IPS DF 6.9 (cell line): ENCODE measurements around the gene CAPN9.

Experiments
- DNase-seq: peaks from one replicate; pipeline ENCODE4 v3.0.0-alpha.2; 2013; ENCODE audit warnings: low read depth, low spot score
- H3K27ac ChIP-seq: one replicate; pipeline ENCODE4 v1.5.1; 2013; ENCODE audit warnings: low read length, control low read depth
- H3K27me3 ChIP-seq: 2 replicates; pipeline ENCODE4 v1.6.1; 2013; ENCODE audit warnings: mild to moderate bottlenecking, low read length; ENCODE audit not compliant: control insufficient read depth, insufficient read depth
- H3K36me3 ChIP-seq: 2 replicates; pipeline ENCODE4 v1.6.1; 2013; ENCODE audit warnings: low read length; ENCODE audit not compliant: control insufficient read depth, insufficient read depth
- H3K4me1 ChIP-seq: 2 replicates; pipeline ENCODE4 v1.6.1; 2013; ENCODE audit warnings: low read length; ENCODE audit not compliant: control insufficient read depth, insufficient read depth
- H3K4me3 ChIP-seq: 2 replicates; pipeline ENCODE4 v1.5.1; 2013; ENCODE audit warnings: mild to moderate bottlenecking, low read length
- H3K9me3 ChIP-seq: 2 replicates; pipeline ENCODE4 v1.6.1; 2013; ENCODE audit warnings: low read length, inconsistent platforms; ENCODE audit not compliant: control insufficient read depth, insufficient read depth
- WGBS: extraction: QIAGEN DNeasy Blood & Tissue Kit; methylation state at CpG from one replicate; pipeline ENCODE4 v1.1.7; 2013; ENCODE audit warnings: mixed read lengths, missing lambda C conversion rate; ENCODE audit not compliant: insufficient read length, insufficient coverage; 5-methylcytosine and 5-hydroxymethylcytosine counted together

The CAPN9 gene

DNA sequence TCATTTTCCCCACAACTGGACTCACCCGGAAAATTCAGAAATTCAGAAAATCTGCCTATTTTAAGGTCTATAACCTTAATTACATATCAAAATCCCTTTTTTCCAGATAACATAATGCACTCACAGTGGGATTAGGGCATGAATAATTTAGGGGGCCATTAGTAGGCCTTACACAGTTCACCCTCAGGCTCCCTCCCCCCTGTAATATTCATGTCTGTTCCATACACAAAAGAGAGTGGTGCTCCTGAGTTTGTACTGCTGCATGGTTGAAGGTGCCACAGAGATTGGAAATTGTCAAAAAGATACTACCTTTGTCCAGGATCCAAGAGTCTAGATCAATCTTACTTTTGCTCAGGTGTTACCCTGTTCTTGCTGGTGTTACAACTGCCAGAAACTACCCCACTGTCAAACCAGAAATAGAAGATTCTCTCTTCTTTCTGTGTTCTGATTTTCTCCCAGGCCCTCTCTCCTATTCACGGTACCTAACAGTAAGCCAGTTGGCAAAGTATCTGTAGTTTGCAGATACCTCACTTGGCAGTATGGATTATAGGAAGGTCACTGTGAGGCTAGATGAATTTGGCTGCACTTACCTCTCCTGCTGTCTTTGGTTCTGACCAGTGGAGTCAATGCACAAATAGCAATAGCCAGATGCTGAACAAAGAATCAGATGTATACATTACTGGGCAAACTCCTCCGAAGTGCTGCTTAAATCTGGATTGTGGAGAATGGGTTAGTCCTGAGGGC lies 67.9 kb downstream of the CAPN9 start:
- no peak for DNase-seq
- no peaks in the 10 kb centered on the region for H3K4me1 ChIP-seq
- no peaks in the 10 kb centered on the region for H3K27me3 ChIP-seq
- WGBS = no CpG with 5 or more reads among the region's 3 CpGs
- H3K36me3 ChIP-seq = no peaks in the 10 kb centered on the region
- no peak overlapping the region for H3K27ac ChIP-seq
- H3K9me3 ChIP-seq = no peaks in the 10 kb centered on the region
- no peak overlapping the region for H3K4me3 ChIP-seq

DNA sequence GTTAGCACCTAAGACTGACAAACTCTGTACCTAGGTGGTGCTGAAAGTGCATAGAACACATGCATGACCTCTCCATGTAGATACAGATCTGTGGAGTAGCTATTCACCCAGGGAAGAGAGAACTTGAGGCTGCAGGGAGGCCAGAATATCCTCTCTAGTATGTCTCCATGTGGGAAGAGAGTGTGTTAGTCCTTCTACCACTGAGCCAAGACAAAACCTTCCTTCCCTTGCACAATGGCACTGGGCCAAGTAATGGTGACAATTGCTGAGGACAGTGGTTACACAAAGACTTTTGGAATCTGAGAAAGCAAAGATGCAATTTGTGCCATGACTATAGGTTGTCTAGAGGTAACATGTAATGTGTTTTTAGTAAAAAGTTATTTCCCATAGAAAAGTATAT lies 68.8 kb downstream of the CAPN9 start:
- H3K4me3 ChIP-seq = no peak overlapping the region
- no peaks in the 10 kb centered on the region for H3K27me3 ChIP-seq
- no peaks in the 10 kb centered on the region for H3K36me3 ChIP-seq
- no peaks in the 10 kb centered on the region for H3K4me1 ChIP-seq
- H3K27ac ChIP-seq = no peak overlapping the region
- no peak for DNase-seq
- H3K9me3 ChIP-seq = no peaks in the 10 kb centered on the region

DNA sequence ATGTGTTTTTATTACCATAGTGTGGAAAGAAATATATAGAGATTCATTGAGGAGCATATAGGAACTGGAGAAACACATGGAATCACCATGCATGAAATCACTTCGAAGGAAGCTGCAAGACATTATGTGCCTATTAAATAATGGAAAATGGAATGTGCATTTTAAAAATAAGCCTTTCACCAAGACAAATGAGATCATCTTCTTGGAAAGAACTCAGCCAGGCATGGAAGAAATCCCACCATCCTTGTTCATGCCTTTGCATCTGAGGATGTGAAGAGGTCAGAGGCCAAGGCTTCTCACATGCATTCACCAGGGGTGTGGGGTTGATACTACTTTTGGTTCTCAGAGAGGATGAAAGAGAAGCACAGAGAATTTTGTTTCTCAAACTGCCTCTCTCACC lies 71.2 kb downstream of the CAPN9 start:
- WGBS = no CpG with 5 or more reads among the region's 1 CpG
- Histone ChIP-seq H3K27me3 (no peaks in the 10 kb centered on the region), H3K4me3 (no peak overlapping the region; the same call in 1 of the 2 replicates), H3K9me3 (no peaks in the 10 kb centered on the region), H3K36me3 (no peaks in the 10 kb centered on the region), H3K4me1 (no peaks in the 10 kb centered on the region), H3K27ac (no peak overlapping the region)
- no peak for DNase-seq

DNA sequence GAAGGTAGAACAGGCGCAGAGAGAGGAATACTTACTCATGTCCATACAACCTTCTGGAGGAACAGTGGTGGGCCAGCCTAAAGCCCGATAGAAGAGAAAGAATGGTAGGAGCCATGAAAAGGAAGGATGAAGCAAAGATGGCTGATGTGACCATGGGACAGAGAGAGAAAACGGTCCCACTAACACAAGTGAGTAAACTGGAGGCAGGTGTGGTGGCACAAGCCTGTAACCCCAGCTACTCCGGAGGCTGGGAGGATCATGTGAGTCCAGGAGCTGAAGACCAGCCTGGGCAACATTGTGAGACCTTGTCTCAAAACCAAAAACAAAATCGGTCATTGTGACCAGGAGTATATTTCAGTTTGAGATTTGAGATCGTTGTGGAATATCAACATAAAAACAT lies 71.7 kb downstream of the CAPN9 start:
- H3K27ac ChIP-seq = no peak overlapping the region
- H3K4me1 ChIP-seq = no peaks in the 10 kb centered on the region
- no peak for DNase-seq
- H3K27me3 ChIP-seq = no peaks in the 10 kb centered on the region
- WGBS = no CpG with 5 or more reads among the region's 6 CpGs
- H3K36me3 ChIP-seq = no peaks in the 10 kb centered on the region
- H3K4me3 ChIP-seq = no peak overlapping the region
- H3K9me3 ChIP-seq = no peaks in the 10 kb centered on the region

DNA sequence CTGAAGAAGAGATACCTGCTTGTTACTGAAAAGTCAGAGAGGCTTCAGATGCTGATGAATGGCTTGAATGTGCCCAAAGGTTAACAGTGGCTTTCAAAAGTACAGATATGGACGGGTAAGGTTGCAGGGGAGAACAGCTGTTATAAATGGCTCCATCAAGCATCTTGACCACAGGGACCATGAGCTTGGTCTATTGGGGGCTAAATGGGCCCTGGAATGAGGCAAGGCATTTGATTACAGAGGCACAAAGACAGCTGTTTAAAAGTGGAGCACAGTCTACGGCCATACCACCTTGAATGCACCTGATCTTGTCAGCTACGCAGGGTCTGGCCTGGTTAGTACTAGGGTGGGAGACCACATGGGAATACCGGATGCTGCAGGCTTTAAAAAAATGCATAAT lies 72.8 kb downstream of the CAPN9 start:
- Histone ChIP-seq H3K27me3 (no peaks in the 10 kb centered on the region), H3K36me3 (no peaks in the 10 kb centered on the region), H3K9me3 (no peaks in the 10 kb centered on the region), H3K4me1 (no peaks in the 10 kb centered on the region), H3K27ac (no peak overlapping the region), H3K4me3 (no peak overlapping the region)
- no CpG with 5 or more reads among the region's 4 CpGs for WGBS
- no peak for DNase-seq

DNA sequence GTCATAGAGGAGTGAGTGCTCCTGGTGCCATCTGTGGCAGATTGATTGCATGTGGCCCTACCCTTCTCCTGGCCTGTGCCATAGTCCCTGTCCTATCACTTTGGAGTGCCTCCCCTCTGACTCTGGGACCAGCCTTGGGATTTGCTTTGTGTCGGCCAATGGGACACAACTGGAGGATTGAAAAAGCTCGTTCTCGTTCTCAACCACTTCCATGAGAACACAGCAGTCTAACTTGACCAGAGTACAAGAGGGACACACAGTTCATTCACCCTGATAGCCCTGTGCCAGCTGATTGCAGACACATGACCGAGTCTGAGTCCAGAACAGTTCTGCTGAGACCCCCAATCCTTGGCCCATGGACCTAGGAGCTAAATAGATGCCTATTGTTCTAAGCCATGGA lies 73.4 kb downstream of the CAPN9 start:
- no peaks in the 10 kb centered on the region for H3K27me3 ChIP-seq
- H3K4me3 ChIP-seq = no peak overlapping the region
- H3K4me1 ChIP-seq = no peaks in the 10 kb centered on the region
- no peaks in the 10 kb centered on the region for H3K9me3 ChIP-seq
- DNase-seq = no peak
- H3K27ac ChIP-seq = no peak overlapping the region
- no CpG with 5 or more reads among the region's 4 CpGs for WGBS
- no peaks in the 10 kb centered on the region for H3K36me3 ChIP-seq

DNA sequence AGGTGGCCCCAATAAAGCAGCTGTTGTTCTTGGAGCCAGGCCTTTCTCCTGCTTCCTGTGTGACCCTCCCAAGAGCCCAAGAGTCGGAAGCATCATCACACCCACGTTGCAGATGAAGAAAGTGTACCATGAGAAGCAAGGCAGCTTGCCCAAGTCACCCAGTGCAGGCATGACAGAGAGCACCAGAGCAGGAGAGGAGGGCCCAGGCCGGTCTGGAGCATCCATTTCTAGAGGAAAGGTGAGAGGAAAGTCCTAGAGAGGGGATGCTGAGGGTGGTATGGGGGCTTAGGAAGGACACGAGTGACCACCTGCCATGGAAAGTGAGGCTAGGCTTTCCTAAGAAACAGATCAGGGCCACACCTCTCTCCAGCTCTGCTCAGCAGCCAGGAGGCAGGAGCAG lies 74.2 kb downstream of the CAPN9 start:
- Histone ChIP-seq H3K27ac (no peak overlapping the region), H3K9me3 (no peaks in the 10 kb centered on the region), H3K4me3 (no peak overlapping the region), H3K36me3 (no peaks in the 10 kb centered on the region), H3K4me1 (no peaks in the 10 kb centered on the region), H3K27me3 (no peaks in the 10 kb centered on the region)
- no peak for DNase-seq
- WGBS = no CpG with 5 or more reads among the region's 4 CpGs

DNA sequence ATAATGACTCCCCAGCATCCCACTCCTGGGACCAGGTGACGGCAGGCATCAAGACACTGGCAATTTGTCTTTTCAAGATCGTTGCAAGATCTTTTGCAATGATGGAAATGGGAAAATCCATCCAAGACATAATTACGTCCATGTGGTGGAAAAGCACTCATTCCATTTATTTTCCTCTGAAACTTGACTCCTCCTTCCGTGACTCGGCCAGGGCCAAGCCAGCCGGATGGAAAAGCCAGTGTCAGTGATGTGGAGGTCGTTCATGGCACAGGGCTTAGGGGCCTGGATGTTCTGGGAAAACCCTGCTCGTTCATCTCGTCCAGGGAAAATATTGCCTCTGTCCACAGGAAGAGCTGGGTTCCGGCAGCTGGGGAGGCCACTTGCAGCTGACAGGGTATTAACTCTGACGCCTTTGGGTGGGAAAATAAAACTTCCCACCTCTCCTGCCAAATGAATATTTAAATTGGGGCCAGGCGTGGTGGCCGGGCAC lies 74.9 kb downstream of the CAPN9 start:
- H3K4me3 ChIP-seq = no peak overlapping the region
- H3K27ac ChIP-seq = no peak overlapping the region
- no peaks in the 10 kb centered on the region for H3K27me3 ChIP-seq
- H3K36me3 ChIP-seq = no peaks in the 10 kb centered on the region
- WGBS = no CpG with 5 or more reads among the region's 13 CpGs
- no peaks in the 10 kb centered on the region for H3K4me1 ChIP-seq
- DNase-seq = no peak
- H3K9me3 ChIP-seq = no peaks in the 10 kb centered on the region

DNA sequence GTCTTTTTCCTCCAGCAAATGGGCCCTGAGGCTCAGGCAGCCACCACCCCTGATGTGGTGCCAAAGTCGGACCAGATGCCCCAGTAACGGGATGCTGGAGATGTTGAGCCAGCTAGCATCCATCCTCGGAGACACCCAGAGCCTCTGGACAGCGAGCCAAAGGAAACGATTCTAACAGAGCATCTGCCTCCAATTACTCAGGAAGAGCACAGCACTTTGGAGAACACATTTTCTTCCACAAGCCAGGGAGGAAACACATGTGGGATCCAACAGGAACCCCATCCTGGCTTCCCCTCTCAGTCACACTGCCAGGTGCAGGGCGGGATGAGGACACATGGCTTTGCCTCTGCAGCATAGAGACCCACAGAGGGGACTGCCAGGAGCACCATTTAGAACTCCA lies 76.2 kb downstream of the CAPN9 start:
- no CpG with 5 or more reads among the region's 6 CpGs for WGBS
- H3K4me1 ChIP-seq = no peaks in the 10 kb centered on the region
- H3K36me3 ChIP-seq = no peaks in the 10 kb centered on the region
- H3K9me3 ChIP-seq = no peaks in the 10 kb centered on the region
- H3K27ac ChIP-seq = no peak overlapping the region
- DNase-seq = no peak
- no peak overlapping the region for H3K4me3 ChIP-seq
- H3K27me3 ChIP-seq = no peaks in the 10 kb centered on the region

DNA sequence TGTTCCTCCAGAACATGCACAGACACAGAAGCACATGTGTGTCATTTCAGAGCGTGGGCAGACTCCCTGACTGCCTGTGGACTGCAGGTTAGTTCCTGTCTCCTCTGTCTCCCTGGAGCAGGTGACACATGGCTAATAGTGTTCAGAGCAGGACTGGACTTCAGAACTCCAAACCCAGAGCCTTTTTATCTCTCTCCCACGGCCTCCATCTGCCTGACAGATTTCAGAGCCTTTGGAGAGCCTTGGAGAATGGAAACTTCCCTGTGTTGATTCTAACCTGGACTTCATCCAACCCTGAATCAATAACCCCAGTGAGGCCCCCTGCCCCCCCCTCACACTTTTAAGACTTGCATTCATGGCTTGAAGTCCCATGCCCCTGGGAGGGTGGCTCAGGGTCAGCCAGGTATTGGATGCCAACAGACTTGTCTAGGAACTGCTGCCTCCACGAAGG lies 76.8 kb downstream of the CAPN9 start:
- Histone ChIP-seq H3K27ac (no peak overlapping the region), H3K27me3 (no peaks in the 10 kb centered on the region), H3K9me3 (no peaks in the 10 kb centered on the region), H3K4me1 (no peaks in the 10 kb centered on the region), H3K4me3 (no peak overlapping the region), H3K36me3 (no peaks in the 10 kb centered on the region)
- no CpG with 5 or more reads among the region's 3 CpGs for WGBS
- no peak for DNase-seq

DNA sequence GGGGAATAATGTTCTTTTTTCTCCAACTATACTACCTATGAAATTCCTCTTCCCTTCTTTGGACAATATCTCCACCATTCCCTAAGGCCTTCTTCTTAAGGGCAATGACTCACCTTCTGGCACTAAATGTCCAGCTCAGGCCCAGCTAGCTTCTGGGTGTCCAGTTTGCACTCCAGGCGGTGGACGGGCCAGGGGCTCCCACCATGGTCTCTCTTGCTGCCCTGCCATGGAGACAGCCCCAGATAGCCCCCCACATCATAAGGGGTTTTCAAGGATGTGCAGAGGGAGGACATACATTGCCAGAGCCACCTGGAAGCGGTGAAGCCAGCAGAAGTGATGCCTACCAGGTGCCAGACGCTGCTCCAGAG lies 77.3 kb downstream of the CAPN9 start:
- H3K27me3 ChIP-seq = no peaks in the 10 kb centered on the region
- no peak overlapping the region for H3K4me3 ChIP-seq
- DNase-seq = no peak
- no peaks in the 10 kb centered on the region for H3K4me1 ChIP-seq
- WGBS = no CpG with 5 or more reads among the region's 4 CpGs
- H3K9me3 ChIP-seq = no peaks in the 10 kb centered on the region
- no peaks in the 10 kb centered on the region for H3K36me3 ChIP-seq
- no peak overlapping the region for H3K27ac ChIP-seq
